WERI-Rb-1 (cell line): ENCODE results near the gene ZNF230.

Source experiments
- DNase-seq: peaks from one replicate; pipeline ENCODE4 v3.0.0-alpha.2; 2020
- H3K27ac ChIP-seq: fragments of 250-450 bp; sonication (Bioruptor Pico); 2 replicates; pipeline ENCODE4 v1.5.1; 2020; ENCODE audit warnings: mild to moderate bottlenecking, moderate library complexity
- H3K27me3 ChIP-seq: fragments of 250-450 bp; sonication (Bioruptor Pico); 2 replicates; pipeline ENCODE4 v1.5.1; 2021; ENCODE audit warnings: mild to moderate bottlenecking, low read depth, moderate library complexity; ENCODE audit not compliant: insufficient read depth, severe bottlenecking
- H3K36me3 ChIP-seq: fragments of 250-450 bp; sonication (Bioruptor Pico); 2 replicates; pipeline ENCODE4 v1.5.1; 2020; ENCODE audit warnings: mild to moderate bottlenecking, moderate library complexity
- H3K4me3 ChIP-seq: 2 replicates; pipeline ENCODE4 v1.5.1; 2011; ENCODE audit warnings: low read depth, mild to moderate bottlenecking, control low read depth, low read length
- H3K9me3 ChIP-seq: fragments of 250-450 bp; sonication (Bioruptor Pico); 2 replicates; pipeline ENCODE4 v1.5.1; 2021; ENCODE audit warnings: mild to moderate bottlenecking, moderate library complexity; ENCODE audit not compliant: severe bottlenecking
- TF ChIP-seq, protein P1 (sequence below): IDR thresholded peaks from 2 replicates; pipeline ENCODE4 v1.5.1; 2011; ENCODE audit warnings: low read depth, mild to moderate bottlenecking, control low read depth, inconsistent platforms, low read length

Gene ZNF230

DNA sequence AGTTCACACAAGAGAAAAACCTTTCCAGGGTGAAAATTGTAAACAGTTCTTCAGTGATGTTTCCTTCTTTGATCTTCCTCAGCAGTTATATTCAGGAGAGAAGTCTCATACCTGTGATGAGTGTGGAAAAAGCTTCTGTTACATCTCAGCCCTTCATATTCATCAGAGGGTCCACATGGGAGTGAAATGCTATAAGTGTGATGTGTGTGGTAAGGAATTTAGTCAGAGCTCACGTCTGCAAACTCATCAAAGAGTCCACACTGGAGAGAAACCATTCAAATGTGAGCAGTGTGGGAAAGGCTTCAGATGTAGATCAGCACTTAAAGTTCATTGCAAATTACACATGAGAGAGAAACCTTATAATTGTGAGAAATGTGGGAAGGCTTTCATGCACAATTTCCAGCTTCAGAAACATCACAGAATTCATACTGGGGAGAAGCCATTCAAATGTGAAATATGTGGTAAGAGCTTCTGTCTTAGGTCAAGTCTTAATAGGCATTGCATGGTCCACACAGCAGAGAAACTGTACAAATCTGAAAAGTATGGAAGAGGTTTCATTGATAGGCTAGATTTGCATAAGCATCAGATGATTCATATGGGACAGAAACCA lies 29.3 kb downstream of the ZNF230 start:
- DNase-seq, result no peak
- Histone ChIP-seq H3K4me3 (no peak overlapping the region), H3K27ac (no peak overlapping the region), H3K9me3 (peaks cover 9% of the 10 kb centered on the region), H3K36me3 (peaks cover 56% of the 10 kb centered on the region), H3K27me3 (no peaks in the 10 kb centered on the region)
- TF ChIP-seq, protein P1, sequence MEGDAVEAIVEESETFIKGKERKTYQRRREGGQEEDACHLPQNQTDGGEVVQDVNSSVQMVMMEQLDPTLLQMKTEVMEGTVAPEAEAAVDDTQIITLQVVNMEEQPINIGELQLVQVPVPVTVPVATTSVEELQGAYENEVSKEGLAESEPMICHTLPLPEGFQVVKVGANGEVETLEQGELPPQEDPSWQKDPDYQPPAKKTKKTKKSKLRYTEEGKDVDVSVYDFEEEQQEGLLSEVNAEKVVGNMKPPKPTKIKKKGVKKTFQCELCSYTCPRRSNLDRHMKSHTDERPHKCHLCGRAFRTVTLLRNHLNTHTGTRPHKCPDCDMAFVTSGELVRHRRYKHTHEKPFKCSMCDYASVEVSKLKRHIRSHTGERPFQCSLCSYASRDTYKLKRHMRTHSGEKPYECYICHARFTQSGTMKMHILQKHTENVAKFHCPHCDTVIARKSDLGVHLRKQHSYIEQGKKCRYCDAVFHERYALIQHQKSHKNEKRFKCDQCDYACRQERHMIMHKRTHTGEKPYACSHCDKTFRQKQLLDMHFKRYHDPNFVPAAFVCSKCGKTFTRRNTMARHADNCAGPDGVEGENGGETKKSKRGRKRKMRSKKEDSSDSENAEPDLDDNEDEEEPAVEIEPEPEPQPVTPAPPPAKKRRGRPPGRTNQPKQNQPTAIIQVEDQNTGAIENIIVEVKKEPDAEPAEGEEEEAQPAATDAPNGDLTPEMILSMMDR, result no peak

DNA sequence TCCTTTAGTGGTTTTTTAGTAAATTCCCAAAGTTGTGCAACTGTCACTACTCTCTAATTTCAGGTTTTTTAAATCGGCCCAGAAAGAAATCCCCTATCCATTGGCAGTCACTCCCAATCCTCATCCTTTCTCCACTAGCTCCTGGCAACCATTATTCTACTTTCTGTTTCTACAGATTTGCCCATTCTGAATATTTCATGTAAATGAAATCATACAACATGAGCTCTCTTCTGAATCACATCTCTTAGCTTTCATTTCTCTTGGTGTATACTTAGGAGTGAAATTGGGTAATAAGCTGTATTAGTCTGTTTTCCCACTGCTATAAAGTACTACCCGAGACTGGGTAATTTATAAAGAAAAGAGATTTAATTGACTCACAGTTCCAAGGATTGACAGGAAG lies 39.4 kb downstream of the ZNF230 start:
- DNase-seq, result no peak
- TF ChIP-seq, protein P1, result no peak
- Histone ChIP-seq H3K36me3 (no peaks in the 10 kb centered on the region), H3K4me3 (no peak overlapping the region), H3K9me3 (no peaks in the 10 kb centered on the region), H3K27me3 (no peaks in the 10 kb centered on the region), H3K27ac (no peak overlapping the region)

DNA sequence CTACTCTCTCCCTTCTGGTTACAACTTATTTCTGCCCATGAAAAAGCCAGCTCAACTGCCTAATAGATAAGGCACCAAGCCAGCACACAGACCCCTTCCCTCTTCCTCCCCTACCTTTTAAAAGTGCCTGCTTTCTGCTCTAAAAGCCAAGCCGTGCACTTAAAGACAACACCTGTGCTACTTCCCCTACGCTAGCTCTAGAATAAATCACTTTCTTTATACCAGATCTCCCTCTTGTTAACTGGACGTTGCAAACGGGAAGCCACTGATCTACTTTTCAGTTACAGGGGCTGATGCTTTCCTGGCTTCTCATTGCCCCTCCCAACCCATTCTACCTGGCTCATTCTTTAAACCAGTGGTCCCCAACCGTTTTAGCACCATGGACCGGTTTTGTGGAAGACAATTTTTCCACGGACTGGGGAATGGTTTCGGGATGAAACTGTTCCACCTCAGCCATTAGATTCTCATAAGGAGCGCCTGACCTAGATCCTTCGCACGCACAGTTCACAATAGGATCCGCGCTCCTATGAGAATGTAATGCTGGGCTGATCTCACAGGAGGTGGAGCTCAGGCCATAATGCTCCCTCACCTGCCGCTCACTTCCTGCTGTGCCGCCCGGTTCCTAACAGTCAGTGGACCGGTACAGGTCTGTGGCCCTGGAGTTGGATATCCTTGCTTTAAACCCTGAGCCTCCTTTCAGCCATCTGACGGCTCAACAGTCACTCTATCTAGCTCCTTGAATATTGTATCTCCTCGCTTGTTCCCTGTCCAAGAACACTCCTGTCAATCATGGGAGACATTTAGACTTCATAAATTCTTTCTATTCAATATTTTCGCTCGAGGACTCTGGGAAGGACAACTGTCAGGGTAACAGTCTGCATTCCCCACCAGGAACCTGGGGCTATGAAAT lies 48.2 kb downstream of the ZNF230 start:
- TF ChIP-seq, protein P1, result no peak
- Histone ChIP-seq H3K36me3 (peaks cover 12% of the 10 kb centered on the region), H3K4me3 (peak overlapping the region; percentile 81), H3K27me3 (no peaks in the 10 kb centered on the region), H3K27ac (peak overlapping the region; percentile 67), H3K9me3 (no peaks in the 10 kb centered on the region)
- peak; percentile 64 for DNase-seq

DNA sequence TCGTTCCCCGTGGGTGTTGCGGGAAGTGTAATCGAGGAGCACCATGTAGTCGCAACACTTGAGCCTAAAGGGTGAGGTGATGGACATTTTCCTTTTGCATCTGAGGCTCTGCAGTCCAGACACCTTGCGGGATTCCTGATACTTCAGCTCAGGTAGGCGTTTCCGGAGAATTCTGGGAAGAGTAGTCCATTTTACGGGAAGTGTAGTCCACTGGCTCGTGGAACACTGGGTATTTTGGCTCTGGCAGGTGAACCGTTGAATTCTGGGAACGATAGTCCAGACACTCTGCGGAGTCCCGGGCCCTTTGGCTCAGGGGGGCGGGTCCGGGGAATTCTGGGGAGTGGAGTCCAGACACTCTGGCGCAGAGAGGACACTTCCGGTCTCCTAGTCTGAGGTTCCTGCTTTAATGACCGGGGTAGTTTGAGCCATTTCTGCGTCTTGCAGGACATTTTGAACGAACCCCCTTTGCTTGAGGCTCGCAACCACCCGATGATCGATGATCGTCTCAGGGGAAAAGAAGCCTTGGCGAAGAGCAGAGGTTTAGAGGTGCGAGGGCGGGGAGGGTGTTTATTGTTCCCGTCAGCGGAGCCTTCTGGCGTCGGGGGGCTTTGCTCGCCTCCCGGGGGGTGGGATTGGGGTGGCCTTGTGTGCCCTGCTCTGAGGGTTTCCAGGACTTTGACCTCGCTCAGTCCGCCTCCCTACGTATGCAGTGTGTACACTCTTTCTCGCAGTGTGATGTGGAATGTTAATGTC lies 49.1 kb downstream of the ZNF230 start, which contains the start of gene ZNF223:
Gene ZNF223, plus strand, starts transcription at position 387 of the 753 bp plus-strand sequence. CDS start 3,141 bp downstream, outside the sequence.
- H3K36me3 ChIP-seq, result peaks cover 12% of the 10 kb centered on the region
- TF ChIP-seq, protein P1, result no peak
- H3K27me3 ChIP-seq, result no peaks in the 10 kb centered on the region
- peak within 1 kb of the TSS; percentile 72 for H3K27ac ChIP-seq
- DNase-seq, result peak; percentile 96
- H3K4me3 ChIP-seq, result peak within 1 kb of the TSS; percentile 81
- H3K9me3 ChIP-seq, result no peaks in the 10 kb centered on the region

DNA sequence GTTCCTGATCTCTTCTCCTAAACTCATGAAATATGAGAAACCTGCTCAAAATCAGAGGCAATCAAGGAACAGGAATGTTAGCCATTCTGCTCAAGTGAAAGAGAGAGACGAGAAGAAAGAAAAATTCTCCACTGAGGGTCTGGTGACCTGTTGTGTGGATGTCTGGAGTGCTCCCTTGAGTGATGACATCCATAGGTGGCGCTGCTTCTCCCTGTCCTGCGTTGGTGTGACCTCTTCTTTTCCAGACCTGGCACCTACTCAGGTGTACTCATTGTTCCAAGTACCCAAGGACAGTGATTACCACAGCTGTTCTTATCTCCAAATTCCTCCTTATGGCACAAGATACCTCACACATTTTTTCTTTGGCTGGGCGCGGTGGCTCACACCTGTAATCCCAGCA lies 53.1 kb downstream of the ZNF230 start:
- DNase-seq, result peak; percentile 18
- H3K27ac ChIP-seq, result no peak overlapping the region
- no peaks in the 10 kb centered on the region for H3K9me3 ChIP-seq
- TF ChIP-seq, protein P1, result peak; percentile 48
- H3K27me3 ChIP-seq, result no peaks in the 10 kb centered on the region
- H3K4me3 ChIP-seq, result no peak overlapping the region
- peaks cover 32% of the 10 kb centered on the region for H3K36me3 ChIP-seq
